ENCODE results near the gene DSN1.

DSN1 gene

GRCh38 chr20:36794116-36794474 lies 20.5 kb upstream of the DSN1 start:
- no peak for DNase-seq

- no peak for DNase-seq
These were observed 19.9 kb upstream of the DSN1 start for GRCh38 chr20:36793294-36794115.

- no peak for DNase-seq
These were observed 18.9 kb upstream of the DSN1 start for GRCh38 chr20:36792422-36792821.

GRCh38 chr20:36791862-36792261 lies 18.3 kb upstream of the DSN1 start:
- DNase-seq = no peak

GRCh38 chr20:36786663-36787062 lies 13.1 kb upstream of the DSN1 start:
- DNase-seq = no peak

- no peak for DNase-seq
These were observed 12.7 kb upstream of the DSN1 start for GRCh38 chr20:36786246-36786645.

- no peak for DNase-seq
These were observed 11.7 kb upstream of the DSN1 start for GRCh38 chr20:36785308-36785707.

- DNase-seq = no peak
These were observed 11.3 kb upstream of the DSN1 start for GRCh38 chr20:36784900-36785299.

GRCh38 chr20:36784116-36784515 lies 10.6 kb upstream of the DSN1 start:
- DNase-seq = no peak

- DNase-seq = no peak
These were observed 6.1 kb upstream of the DSN1 start for GRCh38 chr20:36779656-36780025.

GRCh38 chr20:36778831-36779655 lies 5.5 kb upstream of the DSN1 start:
- no peak for DNase-seq

- no peak for DNase-seq
These were observed 4.0 kb upstream of the DSN1 start for GRCh38 chr20:36777576-36777975.

GRCh38 chr20:36777167-36777566 lies 3.6 kb upstream of the DSN1 start:
- no peak for DNase-seq

GRCh38 chr20:36775826-36776225 lies 2.3 kb upstream of the DSN1 start:
- no peak for DNase-seq

GRCh38 chr20:36775196-36775595 lies 1.6 kb upstream of the DSN1 start:
- DNase-seq = no peak

GRCh38 chr20:36773107-36773596 lies 411 bp downstream of the DSN1 start:
- no peak for DNase-seq

- no peak for DNase-seq
These were observed 2.9 kb downstream of the DSN1 start for GRCh38 chr20:36770680-36771079.

GRCh38 chr20:36768768-36769430 lies 4.7 kb downstream of the DSN1 start:
- DNase-seq = no peak

GRCh38 chr20:36761125-36761524 lies 12.4 kb downstream of the DSN1 start:
- DNase-seq = no peak

GRCh38 chr20:36760647-36761046 lies 12.9 kb downstream of the DSN1 start:
- DNase-seq = no peak

- DNase-seq = no peak
These were observed 15.3 kb downstream of the DSN1 start for GRCh38 chr20:36758276-36758675.

- DNase-seq = no peak
These were observed 17.1 kb downstream of the DSN1 start for GRCh38 chr20:36756496-36756895.

- peak; percentile 29 for DNase-seq
These were observed 18.8 kb downstream of the DSN1 start for GRCh38 chr20:36754656-36755222.

All from effector CD4-positive, alpha-beta T cell (primary cell).